K562 (cell line): ENCODE data around the gene RASAL1. TPM values are rescaled to one million over a fixed set of nuclear protein-coding genes. Genes with fewer than 3 reads are reported as not detected.

Experiments used
- ATAC-seq: fragments of 200-7000 bp; cut with Tn5 transposase; 3 replicates; pipeline ENCODE4 v1.9.1; 2020; ENCODE audit warnings: moderate library complexity
- BruUV-seq: library from RNA; stranded (reverse); fragments of 400-500 nt; replicated peaks from 2 replicates; lab custom pipeline; 2021; lab: Mats Ljungman, UMichigan
- CTCF ChIA-PET: fragments of 300-600 bp; formaldehyde crosslinking; extraction: SDS; loops from one replicate; lab custom pipeline; 2021; ENCODE audit warnings: low intra/inter-chr PET ratio; lab: Yijun Ruan, JAX
- POLR2A ChIA-PET: fragments of 300-600, 350-650 bp; sonication (Branson Sonifier 250); formaldehyde crosslinking; extraction: SDS; loops from one replicate; lab custom pipeline; 2021; ENCODE audit warnings: antibody characterized with exemption, inconsistent platforms; lab: Yijun Ruan, JAX
- DNase-seq, 4 experiments: peaks; one replicate each; pipeline versions ENCODE4 v3.0.0 to v3.0.0-alpha.2; 2011 to 2018; ENCODE audit warnings: low spot score in 3 of 4, mixed read lengths in 3 of 4; ENCODE audit errors: extremely low read depth in 1 of 4
- FAIRE-seq: peaks from 2 replicates; lab custom pipeline; 2011; peaks lifted over from hg19 to GRCh38; lab: Jason Lieb, UNC
- H2AFZ ChIP-seq: 2 replicates; pipeline ENCODE4 v1.6.0; 2011; ENCODE audit warnings: low read depth, low read length, control low read depth, inconsistent platforms
- H3K27ac ChIP-seq: fragments of 200-600 bp; 3 replicates; pipeline ENCODE4 v1.8.0; 2011; ENCODE audit warnings: low read depth, mild to moderate bottlenecking, control low read depth, inconsistent platforms, low read length, moderate library complexity, mixed read lengths; ENCODE audit errors: extremely low read depth
- H3K27me3 ChIP-seq, 2 experiments: fragments of 300-600 bp in 1 of 2; 2 replicates in 1 of 2; 3 replicates in 1 of 2; pipeline versions ENCODE4 v1.6.0 to v1.8.0; 2011; ENCODE audit warnings: inconsistent platforms in 2 of 2, low read length in 2 of 2, mild to moderate bottlenecking in 1 of 2, mixed read lengths in 1 of 2, moderate library complexity in 1 of 2; ENCODE audit not compliant: control insufficient read depth in 2 of 2, insufficient read depth in 2 of 2
- H3K36me3 ChIP-seq: fragments of 300-600 bp; 3 replicates; pipeline ENCODE4 v1.8.0; 2011; ENCODE audit warnings: mild to moderate bottlenecking, low read length, inconsistent platforms; ENCODE audit not compliant: control insufficient read depth, insufficient read depth
- H3K4me1 ChIP-seq, 2 experiments: fragments of 200-600 bp in 1 of 2; replicated peaks in 1 of 2; 2 replicates in 1 of 2; 3 replicates in 1 of 2; pipeline versions ENCODE4 v1.5.1 to v1.8.0; 2011; ENCODE audit warnings: inconsistent platforms in 2 of 2, low read length in 2 of 2, mild to moderate bottlenecking in 1 of 2, mixed read lengths in 1 of 2, moderate library complexity in 1 of 2; ENCODE audit not compliant: control insufficient read depth in 2 of 2, insufficient read depth in 2 of 2
- H3K4me2 ChIP-seq: 2 replicates; pipeline ENCODE4 v1.6.1; 2011; ENCODE audit warnings: low read length, control low read depth, inconsistent platforms, mixed read lengths; ENCODE audit not compliant: insufficient read depth
- H3K4me3 ChIP-seq: fragments of 200-600 bp; sonication (generic), shearing (Covaris generic); 2 replicates; pipeline ENCODE4 v1.5.1; 2016; ENCODE audit warnings: control low read depth, inconsistent platforms
- H3K79me2 ChIP-seq: fragments of 200-600 bp; 3 replicates; pipeline ENCODE4 v1.8.0; 2011; ENCODE audit warnings: low read length, inconsistent platforms; ENCODE audit not compliant: control insufficient read depth, insufficient read depth
- H3K9ac ChIP-seq, 2 experiments: 2 replicates each; pipeline versions ENCODE4 v1.6.0 to v1.6.1; 2011; ENCODE audit warnings: low read depth in 2 of 2, low read length in 2 of 2, control low read depth in 1 of 2, inconsistent platforms in 1 of 2, mild to moderate bottlenecking in 1 of 2, mixed read lengths in 1 of 2; ENCODE audit not compliant: insufficient read depth in 1 of 2
- H3K9me1 ChIP-seq: one replicate; pipeline ENCODE4 v1.6.0; 2011; ENCODE audit warnings: inconsistent platforms, mild to moderate bottlenecking, low read length, moderate library complexity; ENCODE audit not compliant: control insufficient read depth, insufficient read depth
- H3K9me3 ChIP-seq: replicated peaks from 2 replicates; pipeline ENCODE4 v1.5.1; 2011; ENCODE audit warnings: low read depth, low read length, inconsistent platforms; ENCODE audit not compliant: control insufficient read depth, insufficient read depth
- H4K20me1 ChIP-seq: replicated peaks from 2 replicates; pipeline ENCODE4 v1.6.1; 2011; ENCODE audit warnings: low read length, inconsistent platforms, mixed read lengths; ENCODE audit not compliant: control insufficient read depth, insufficient read depth
- BDP1 ChIP-seq: IDR thresholded peaks from 3 replicates; pipeline ENCODE4 v1.6.1; 2011; ENCODE audit not compliant: insufficient read length, insufficient read depth
- POLR2H ChIP-seq: IDR thresholded peaks from 2 replicates; pipeline ENCODE4 v1.6.1; 2016; ENCODE audit warnings: missing genetic modification characterization, low read depth, mild to moderate bottlenecking, control low read depth, missing compliant biosample characterization, moderate library complexity
- POLR3A ChIP-seq: IDR thresholded peaks from 2 replicates; pipeline ENCODE4 v1.6.1; 2011; ENCODE audit warnings: borderline replicate concordance, mild to moderate bottlenecking, moderate library complexity; ENCODE audit not compliant: insufficient read length, insufficient read depth; ENCODE audit errors: extremely low read depth
- RHOXF2B ChIP-seq: fragments of 250-450 bp; sonication (Bioruptor Pico); conservative IDR thresholded peaks from 2 replicates; pipeline ENCODE4 v1.5.1; 2021
- SLC30A9 ChIP-seq: fragments of 250-450 bp; sonication (Bioruptor Pico); IDR thresholded peaks from 2 replicates; pipeline ENCODE4 v1.8.0; 2022; ENCODE audit warnings: mild to moderate bottlenecking, moderate library complexity
- TBP ChIP-seq: optimal IDR thresholded peaks from 2 replicates; pipeline ENCODE3; 2011; ENCODE audit warnings: low read depth, low read length, improper control_type of control experiment
- ZNF140 ChIP-seq: fragments of 250-450 bp; sonication (Bioruptor Pico); IDR thresholded peaks from 2 replicates; pipeline ENCODE4 v1.8.0; 2021; ENCODE audit warnings: moderate library complexity, mild to moderate bottlenecking, inconsistent platforms
- ZNF354B ChIP-seq: fragments of 250-450 bp; sonication (Bioruptor Pico); IDR thresholded peaks from 2 replicates; pipeline ENCODE4 v1.4.0; 2020
- ZNF584 ChIP-seq: fragments of 200-800 bp; sonication (Bioruptor generic); IDR thresholded peaks from 2 replicates; pipeline ENCODE4 v1.6.1; 2016; ENCODE audit warnings: low read depth, mild to moderate bottlenecking, missing genetic modification characterization, missing compliant biosample characterization
- WGBS: fragments of 100-300 bp; shearing (Covaris generic); methylation state at CpG from one replicate; pipeline ENCODE4 v1.1.6; 2016; ENCODE audit warnings: low coverage, mixed read lengths; ENCODE audit not compliant: insufficient coverage; ENCODE audit errors: missing lambda C conversion rate; 5-methylcytosine and 5-hydroxymethylcytosine counted together
- in situ Hi-C: fragments of 300-500 bp; cut with MboI; formaldehyde crosslinking; loops from 4 replicates; pipeline ENCODE4 v1.15.0; 2018; ENCODE audit warnings: inconsistent platforms, mixed read lengths
- intact Hi-C: fragments of 100-400 bp; cut with micrococcal nuclease; formaldehyde crosslinking; loops from 2 replicates; pipeline ENCODE4 v1.14.2; 2022
- polyA plus RNA-seq, 8 experiments: library from polyadenylated mRNA; depleted of rRNA in 4 of 8; stranded (reverse) in 5 of 8; unstranded in 3 of 8; fragments of >200 nt; fragmentation: Nextera tagmentation in 2 of 8; fragmentation: Illumina TruSeq in 1 of 8; extraction: Ambion mirVana in 2 of 8; extraction: Trizol in 1 of 8; gene quantifications; 2 replicates each; pipeline versions ENCODE4 v1.2.1 to v1.2.3, GENCODE V29; 2011 to 2014; ENCODE audit warnings: inconsistent platforms in 1 of 8, missing spikeins in 1 of 8
- total RNA-seq, 7 experiments: library from RNA; depleted of rRNA in 6 of 7; stranded (reverse); fragments of >200 nt in 6 of 7; fragmentation: Illumina TruSeq in 2 of 7; extraction: Trizol in 2 of 7; gene quantifications; 2 replicates each; pipeline versions ENCODE4 v1.2.1 to v1.2.3, GENCODE V29; 2011 to 2021; ENCODE audit warnings: low replicate concordance in 1 of 7
- TF ChIP-seq, protein P1 (sequence below): fragments of 200-800 bp; sonication (Bioruptor generic); IDR thresholded peaks from 2 replicates; pipeline ENCODE4 v1.6.1; 2017; ENCODE audit warnings: missing genetic modification characterization, missing compliant biosample characterization
- TF ChIP-seq, protein P2 (sequence below), 2 experiments: fragments of 450-650 bp in 1 of 2; sonication (generic) in 1 of 2; formaldehyde crosslinking in 1 of 2; IDR thresholded peaks; 2 replicates each; pipeline versions ENCODE4 v1.7.1 to v1.9.0; 2016 to 2022; ENCODE audit warnings: inconsistent platforms in 1 of 2, mild to moderate bottlenecking in 1 of 2, missing genetic modification reagents in 1 of 2

RASAL1 gene
- total and polyA plus RNA-seq, 9 of the 15 experiments (the other 6 are each of a cell fraction or from before 2014, with no cell fraction given), result 0.06 to 0.16 (median 0.14) TPM; not detected in 6

DNA sequence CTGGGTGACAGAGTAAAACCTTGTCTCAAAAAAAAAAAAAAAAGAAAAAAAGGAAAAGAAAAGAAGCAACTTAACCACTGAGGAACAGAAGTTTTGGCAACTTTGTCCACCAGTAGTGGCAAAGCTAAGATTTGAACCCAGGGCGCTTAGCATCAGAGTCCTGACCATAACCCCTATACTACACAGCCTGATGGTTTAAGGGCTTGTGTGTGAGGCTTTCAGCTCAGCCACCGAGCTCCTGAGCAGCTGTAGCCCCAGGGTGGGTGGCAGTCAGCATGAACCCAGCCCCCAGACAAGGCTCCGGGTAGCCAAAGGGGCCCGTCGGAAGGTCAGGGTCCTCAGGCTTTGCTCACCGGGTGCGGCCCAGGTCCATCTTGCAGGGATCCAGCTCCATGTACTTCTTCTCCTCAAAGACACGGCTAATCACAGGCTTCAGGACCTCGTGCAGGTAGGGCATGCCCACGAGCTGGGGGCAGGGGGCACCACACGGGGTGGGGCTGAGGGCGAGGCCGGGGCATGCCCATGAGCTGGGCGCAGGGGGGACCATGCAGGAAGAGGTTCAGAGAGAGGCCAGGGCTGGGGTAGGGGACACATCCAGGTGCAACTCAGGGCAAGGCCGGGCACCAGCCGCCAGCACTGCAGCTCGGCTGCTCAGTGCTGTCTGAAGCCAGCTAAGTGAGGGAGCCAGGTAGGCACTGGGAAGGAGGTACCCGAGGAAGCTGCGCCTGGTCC lies 20.9 kb downstream of the RASAL1 start:
- 4% methylated on average over 18 of the region's 19 CpGs for whole genome bisulfite sequencing
- Histone ChIP-seq H3K27me3 (peaks cover 31 to 62% of the 10 kb centered on the region in 2 experiments; a peak in 4 of 5 replicates), H3K9me3 (no peaks in the 10 kb centered on the region), H3K36me3 (no peaks in the 10 kb centered on the region), H3K4me3 (no peak overlapping the region), H3K4me2 (no peak overlapping the region), H3K9ac (no peak overlapping the region), H2AFZ (no peak overlapping the region), H3K79me2 (no peaks in the 10 kb centered on the region), H4K20me1 (peaks cover 13% of the 10 kb centered on the region; the same call in 1 of the 2 replicates), H3K9me1 (peaks cover 2% of the 10 kb centered on the region), H3K27ac (no peak overlapping the region), H3K4me1 (peaks cover 0 to 21% of the 10 kb centered on the region in 2 experiments; a peak in 1 of 5 replicates)
- ChIA-PET CTCF (no interaction called here), POLR2A (interaction anchor here (0.6 to 1.2 kb wide), 5 partner anchors 9 to 517 kb away, joined by 3 to 4 read pairs (median 3); no protein-coding TSS in a partner anchor)
- ATAC-seq (no peak), FAIRE-seq (no peak), DNase-seq (no peak)
- intact Hi-C loops (no loop called here), in situ Hi-C loops (no loop called here)
- no TSS peak for BruUV-seq
- TF ChIP-seq POLR2H (tag) (peak; percentile 95), POLR3A (peak; percentile 78), RHOXF2B (no peak), BDP1 (peak; percentile 27), SLC30A9 (no peak), ZNF354B (CRISPR knock-in tag) (no peak), ZNF140 (CRISPR knock-in tag) (no peak), ZNF584 (CRISPR knock-in tag) (no peak), TBP (peak; percentile 97)
- TF ChIP-seq, protein P1, sequence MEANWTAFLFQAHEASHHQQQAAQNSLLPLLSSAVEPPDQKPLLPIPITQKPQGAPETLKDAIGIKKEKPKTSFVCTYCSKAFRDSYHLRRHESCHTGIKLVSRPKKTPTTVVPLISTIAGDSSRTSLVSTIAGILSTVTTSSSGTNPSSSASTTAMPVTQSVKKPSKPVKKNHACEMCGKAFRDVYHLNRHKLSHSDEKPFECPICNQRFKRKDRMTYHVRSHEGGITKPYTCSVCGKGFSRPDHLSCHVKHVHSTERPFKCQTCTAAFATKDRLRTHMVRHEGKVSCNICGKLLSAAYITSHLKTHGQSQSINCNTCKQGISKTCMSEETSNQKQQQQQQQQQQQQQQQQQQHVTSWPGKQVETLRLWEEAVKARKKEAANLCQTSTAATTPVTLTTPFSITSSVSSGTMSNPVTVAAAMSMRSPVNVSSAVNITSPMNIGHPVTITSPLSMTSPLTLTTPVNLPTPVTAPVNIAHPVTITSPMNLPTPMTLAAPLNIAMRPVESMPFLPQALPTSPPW, result no peak
- TF ChIP-seq, protein P2, sequence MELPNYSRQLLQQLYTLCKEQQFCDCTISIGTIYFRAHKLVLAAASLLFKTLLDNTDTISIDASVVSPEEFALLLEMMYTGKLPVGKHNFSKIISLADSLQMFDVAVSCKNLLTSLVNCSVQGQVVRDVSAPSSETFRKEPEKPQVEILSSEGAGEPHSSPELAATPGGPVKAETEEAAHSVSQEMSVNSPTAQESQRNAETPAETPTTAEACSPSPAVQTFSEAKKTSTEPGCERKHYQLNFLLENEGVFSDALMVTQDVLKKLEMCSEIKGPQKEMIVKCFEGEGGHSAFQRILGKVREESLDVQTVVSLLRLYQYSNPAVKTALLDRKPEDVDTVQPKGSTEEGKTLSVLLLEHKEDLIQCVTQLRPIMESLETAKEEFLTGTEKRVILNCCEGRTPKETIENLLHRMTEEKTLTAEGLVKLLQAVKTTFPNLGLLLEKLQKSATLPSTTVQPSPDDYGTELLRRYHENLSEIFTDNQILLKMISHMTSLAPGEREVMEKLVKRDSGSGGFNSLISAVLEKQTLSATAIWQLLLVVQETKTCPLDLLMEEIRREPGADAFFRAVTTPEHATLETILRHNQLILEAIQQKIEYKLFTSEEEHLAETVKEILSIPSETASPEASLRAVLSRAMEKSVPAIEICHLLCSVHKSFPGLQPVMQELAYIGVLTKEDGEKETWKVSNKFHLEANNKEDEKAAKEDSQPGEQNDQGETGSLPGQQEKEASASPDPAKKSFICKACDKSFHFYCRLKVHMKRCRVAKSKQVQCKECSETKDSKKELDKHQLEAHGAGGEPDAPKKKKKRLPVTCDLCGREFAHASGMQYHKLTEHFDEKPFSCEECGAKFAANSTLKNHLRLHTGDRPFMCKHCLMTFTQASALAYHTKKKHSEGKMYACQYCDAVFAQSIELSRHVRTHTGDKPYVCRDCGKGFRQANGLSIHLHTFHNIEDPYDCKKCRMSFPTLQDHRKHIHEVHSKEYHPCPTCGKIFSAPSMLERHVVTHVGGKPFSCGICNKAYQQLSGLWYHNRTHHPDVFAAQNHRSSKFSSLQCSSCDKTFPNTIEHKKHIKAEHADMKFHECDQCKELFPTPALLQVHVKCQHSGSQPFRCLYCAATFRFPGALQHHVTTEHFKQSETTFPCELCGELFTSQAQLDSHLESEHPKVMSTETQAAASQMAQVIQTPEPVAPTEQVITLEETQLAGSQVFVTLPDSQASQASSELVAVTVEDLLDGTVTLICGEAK (IDR thresholded peaks at IDR 0.05), result 0 out of 2 replicates have a peak, but pooled peaks have one; percentile 15
- TF ChIP-seq, protein P2 (CRISPR knock-in tag; IDR thresholded peaks at IDR 0.05), result no peak
